OCI-LY3 (cell line): ENCODE results near the gene GFER.

Source experiments
- H2AFZ ChIP-seq: fragments of 200-600, 300-600 bp; shearing (Covaris generic); 2 replicates; pipeline ENCODE4 v1.6.0; 2014; ENCODE audit warnings: antibody characterized with exemption, low read depth, low read length
- H3K27ac ChIP-seq: fragments of 200-600, 300-600 bp; sonication (generic); 2 replicates; pipeline ENCODE4 v1.5.1; 2014; ENCODE audit warnings: mild to moderate bottlenecking, low read length, moderate library complexity, mixed read lengths
- H3K27me3 ChIP-seq: fragments of 200-600, 300-600 bp; sonication (generic); 2 replicates; pipeline ENCODE4 v1.6.1; 2014; ENCODE audit warnings: low read depth, low read length, mixed read lengths
- H3K36me3 ChIP-seq: fragments of 200-600, 300-600 bp; sonication (generic); replicated peaks from 2 replicates; pipeline ENCODE3; 2014; ENCODE audit warnings: low read depth, low read length, mixed read lengths
- H3K4me1 ChIP-seq: fragments of 300-600, 200-600 bp; sonication (generic); 2 replicates; pipeline ENCODE4 v1.6.1; 2014; ENCODE audit warnings: low read length, mixed read lengths
- H3K4me2 ChIP-seq: fragments of 200-600, 300-600 bp; sonication (generic); 2 replicates; pipeline ENCODE4 v1.6.1; 2014; ENCODE audit warnings: low read length, mixed read lengths
- H3K4me3 ChIP-seq: fragments of 300-600, 200-600 bp; sonication (generic); 2 replicates; pipeline ENCODE4 v1.5.1; 2014; ENCODE audit warnings: antibody characterized with exemption, mild to moderate bottlenecking, low read length, moderate library complexity
- H3K79me2 ChIP-seq: fragments of 300-600, 200-600 bp; shearing (Covaris generic); 2 replicates; pipeline ENCODE4 v1.6.1; 2014; ENCODE audit warnings: mild to moderate bottlenecking, low read length, mixed read lengths
- H3K9ac ChIP-seq: fragments of 300-600, 200-600 bp; shearing (Covaris generic); 2 replicates; pipeline ENCODE4 v1.6.0; 2014; ENCODE audit warnings: mild to moderate bottlenecking, low read length, moderate library complexity
- H3K9me3 ChIP-seq: fragments of 200-600, 300-600 bp; shearing (Covaris generic); 2 replicates; pipeline ENCODE4 v1.6.1; 2014; ENCODE audit warnings: low read length, mixed read lengths; ENCODE audit not compliant: insufficient read depth
- H4K20me1 ChIP-seq: fragments of 200-600, 300-600 bp; sonication (generic); 2 replicates; pipeline ENCODE4 v1.6.1; 2016; ENCODE audit warnings: low read length, mixed read lengths; ENCODE audit not compliant: insufficient read depth
- CTCF ChIP-seq: fragments of 200-600, 300-600 bp; sonication (generic); IDR thresholded peaks from 2 replicates; pipeline ENCODE4 v1.5.1; 2014; ENCODE audit warnings: antibody characterized with exemption, low read length, low read depth
- EZH2phosphoT487 ChIP-seq: fragments of 200-600 bp; shearing (Covaris generic); IDR thresholded peaks from 2 replicates; pipeline ENCODE4 v1.6.1; 2018; ENCODE audit warnings: antibody characterized with exemption, mixed run types, low read depth

The GFER gene

DNA sequence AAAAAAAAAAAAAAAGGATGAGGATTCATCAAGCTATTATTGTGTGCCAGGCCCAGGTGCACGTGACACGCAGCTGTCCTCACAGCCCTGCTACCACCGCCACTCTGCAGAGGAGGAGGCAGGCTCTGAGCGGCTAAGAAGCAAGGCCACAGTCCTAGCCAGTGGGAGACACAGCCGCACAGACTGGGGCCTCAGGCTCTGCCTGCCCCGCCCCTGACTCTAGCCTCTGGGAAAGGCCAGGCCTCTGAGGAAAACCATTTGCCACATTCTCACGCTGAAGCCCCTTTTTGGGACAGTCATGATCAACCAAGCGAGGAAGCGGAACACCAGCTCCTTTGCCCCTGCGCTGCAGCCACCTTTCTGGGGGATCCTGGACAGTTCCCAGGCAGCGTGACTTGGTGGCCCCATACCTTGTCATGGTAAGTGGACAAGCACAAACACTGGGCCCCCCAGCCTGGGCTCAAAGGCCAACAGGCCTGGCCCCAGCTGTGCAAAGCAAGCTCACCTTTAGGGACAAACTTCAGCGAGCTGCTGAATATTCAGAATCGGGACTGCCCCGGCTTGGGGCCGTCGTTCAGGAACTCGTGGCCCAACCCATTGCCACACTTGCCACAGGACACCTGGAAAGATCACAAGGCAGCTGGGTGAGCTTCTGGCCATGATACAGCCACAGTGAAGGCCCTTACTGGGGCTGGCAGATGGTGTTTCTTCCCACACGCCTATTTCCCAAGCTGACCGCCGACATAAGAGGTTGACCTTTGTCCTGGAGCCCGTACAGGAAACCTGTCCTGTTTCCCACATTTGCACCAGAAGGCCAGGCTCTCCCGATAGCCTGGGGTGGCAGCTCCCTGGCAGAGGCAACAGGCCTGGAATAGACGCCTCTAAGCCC, 43.5 kb upstream of the GFER start:
- H4K20me1 ChIP-seq, result peaks cover 15% of the 10 kb centered on the region
- H3K4me3 ChIP-seq, result peak overlapping the region; percentile 88; the same call in 1 of the 2 replicates
- no peaks in the 10 kb centered on the region for H3K27me3 ChIP-seq
- no peak overlapping the region for H3K9ac ChIP-seq
- no peaks in the 10 kb centered on the region for H3K9me3 ChIP-seq
- H3K4me1 ChIP-seq, result peaks cover 27% of the 10 kb centered on the region
- H3K36me3 ChIP-seq, result peaks cover 32% of the 10 kb centered on the region
- TF ChIP-seq EZH2phosphoT487 (no peak), CTCF (no peak)
- peak overlapping the region; percentile 26; the same call in 1 of the 2 replicates for H3K27ac ChIP-seq
- peak overlapping the region; percentile 90 for H3K4me2 ChIP-seq
- H3K79me2 ChIP-seq, result peaks cover 19% of the 10 kb centered on the region
- H2AFZ ChIP-seq, result no peak overlapping the region

- TF ChIP-seq CTCF, result peak; percentile 55
- TF ChIP-seq EZH2phosphoT487, result no peak
- Histone ChIP-seq H3K27ac (peak overlapping the region; percentile 77), H3K9me3 (no peaks in the 10 kb centered on the region), H4K20me1 (peaks cover 15% of the 10 kb centered on the region), H3K36me3 (peaks cover 32% of the 10 kb centered on the region), H3K4me2 (peak overlapping the region; percentile 90), H3K4me3 (peak overlapping the region; percentile 88), H3K27me3 (no peaks in the 10 kb centered on the region), H3K79me2 (peaks cover 19% of the 10 kb centered on the region), H3K4me1 (peaks cover 27% of the 10 kb centered on the region), H3K9ac (peak overlapping the region; percentile 86), H2AFZ (no peak overlapping the region)
Observed at GRCh38 chr16:1941162-1942046, 42.6 kb upstream of the GFER start.

- no peak for TF ChIP-seq EZH2phosphoT487
- TF ChIP-seq CTCF, result no peak
- Histone ChIP-seq H3K4me3 (peak overlapping the region; percentile 88), H3K27me3 (no peaks in the 10 kb centered on the region), H4K20me1 (peaks cover 15% of the 10 kb centered on the region), H3K9me3 (no peaks in the 10 kb centered on the region), H3K79me2 (peaks cover 19% of the 10 kb centered on the region), H2AFZ (no peak overlapping the region), H3K4me1 (peaks cover 27% of the 10 kb centered on the region), H3K36me3 (peaks cover 27% of the 10 kb centered on the region), H3K4me2 (peak overlapping the region; percentile 90), H3K9ac (peak overlapping the region; percentile 86), H3K27ac (peak overlapping the region; percentile 77)
Observed at GRCh38 chr16:1942047-1942809, 41.8 kb upstream of the GFER start.
